22Rv1 (cell line): ENCODE data around the gene ASAP2.

Source experiments
- H3K27ac ChIP-seq: fragments of 450-650 bp; 2 replicates; pipeline ENCODE4 v1.5.1; 2017
- CTCF ChIP-seq: fragments of 450-650 bp; IDR thresholded peaks from 2 replicates; pipeline ENCODE4 v1.5.1; 2017; ENCODE audit warnings: mild to moderate bottlenecking
- ZFX ChIP-seq: fragments of 450-650 bp; IDR thresholded peaks from 2 replicates; pipeline ENCODE4 v1.6.1; 2017; ENCODE audit warnings: antibody characterized with exemption, borderline replicate concordance

Gene ASAP2

GRCh38 chr2:9412781-9413180 lies 206.2 kb downstream of the ASAP2 start:
- TF ChIP-seq ZFX (no peak), CTCF (no peak)
- H3K27ac ChIP-seq: no peak overlapping the region

- no peak overlapping the region for H3K27ac ChIP-seq
- no peak for TF ChIP-seq ZFX
- TF ChIP-seq CTCF: no peak
These were observed 209.0 kb downstream of the ASAP2 start for GRCh38 chr2:9415516-9416169.

- TF ChIP-seq ZFX (no peak), CTCF (no peak)
- H3K27ac ChIP-seq: no peak overlapping the region
These were observed 209.8 kb downstream of the ASAP2 start for GRCh38 chr2:9416267-9416961.

- H3K27ac ChIP-seq: no peak overlapping the region
- TF ChIP-seq ZFX (no peak), CTCF (no peak)
These were observed 210.3 kb downstream of the ASAP2 start for GRCh38 chr2:9416962-9417316.

- H3K27ac ChIP-seq: no peak overlapping the region
- TF ChIP-seq ZFX: no peak
- TF ChIP-seq CTCF: no peak
These were observed 211.1 kb downstream of the ASAP2 start for GRCh38 chr2:9417725-9418124.

GRCh38 chr2:9418746-9419145 lies 212.1 kb downstream of the ASAP2 start:
- no peak for TF ChIP-seq CTCF
- no peak for TF ChIP-seq ZFX
- H3K27ac ChIP-seq: no peak overlapping the region

GRCh38 chr2:9419541-9419940 lies 212.9 kb downstream of the ASAP2 start:
- TF ChIP-seq ZFX: no peak
- TF ChIP-seq CTCF: no peak
- H3K27ac ChIP-seq: no peak overlapping the region
